Parathyroid adenoma (tissue), 2 donors: ENCODE measurements around the gene SASH1.
"Not testable (repeated sequence)": the region's sequence is repeated elsewhere in the genome, so short reads cannot be mapped to it uniquely, and the experiment has no call there.

ENCODE experiments used
- H2AFZ ChIP-seq: fragments of 300-600 bp; sonication (generic); one replicate; pipeline ENCODE4 v1.7.0; 2017; ENCODE audit warnings: antibody characterized with exemption, mild to moderate bottlenecking
- H3K27ac ChIP-seq: fragments of 300-600 bp; sonication (generic); one replicate; pipeline ENCODE4 v1.7.0; 2017
- H3K27me3 ChIP-seq: fragments of 300-600 bp; sonication (generic); one replicate; pipeline ENCODE4 v1.7.0; 2017; ENCODE audit warnings: low read length; ENCODE audit not compliant: control insufficient read depth, insufficient read depth
- H3K36me3 ChIP-seq: fragments of 300-600 bp; sonication (generic); one replicate; pipeline ENCODE4 v1.7.0; 2017; ENCODE audit warnings: low read length; ENCODE audit not compliant: control insufficient read depth, insufficient read depth
- H3K4me1 ChIP-seq: fragments of 300-600 bp; sonication (generic); one replicate; pipeline ENCODE4 v1.7.0; 2017; ENCODE audit warnings: control low read depth
- H3K4me2 ChIP-seq: fragments of 300-600 bp; sonication (generic); one replicate; pipeline ENCODE4 v1.7.0; 2017; ENCODE audit warnings: low read length
- H3K4me3 ChIP-seq: fragments of 300-600 bp; sonication (generic); one replicate; pipeline ENCODE4 v1.7.0; 2017; ENCODE audit warnings: low read depth, low read length
- H3K79me2 ChIP-seq: fragments of 300-600 bp; sonication (generic); one replicate; pipeline ENCODE4 v1.7.0; 2017; ENCODE audit warnings: control low read depth
- H3K9ac ChIP-seq: fragments of 300-600 bp; sonication (generic); one replicate; pipeline ENCODE4 v1.7.0; 2017; ENCODE audit warnings: mild to moderate bottlenecking
- H3K9me3 ChIP-seq: fragments of 300-600 bp; sonication (generic); one replicate; pipeline ENCODE4 v1.7.0; 2017; ENCODE audit warnings: low read length; ENCODE audit not compliant: control insufficient read depth
- TF ChIP-seq, protein P1 (sequence below): fragments of 300-600 bp; sonication (generic); IDR thresholded peaks from one replicate; pipeline ENCODE4 v1.7.0; 2017; ENCODE audit warnings: antibody characterized with exemption, mild to moderate bottlenecking
- donor health status: primary hyperparathyroidism.

The SASH1 gene

DNA sequence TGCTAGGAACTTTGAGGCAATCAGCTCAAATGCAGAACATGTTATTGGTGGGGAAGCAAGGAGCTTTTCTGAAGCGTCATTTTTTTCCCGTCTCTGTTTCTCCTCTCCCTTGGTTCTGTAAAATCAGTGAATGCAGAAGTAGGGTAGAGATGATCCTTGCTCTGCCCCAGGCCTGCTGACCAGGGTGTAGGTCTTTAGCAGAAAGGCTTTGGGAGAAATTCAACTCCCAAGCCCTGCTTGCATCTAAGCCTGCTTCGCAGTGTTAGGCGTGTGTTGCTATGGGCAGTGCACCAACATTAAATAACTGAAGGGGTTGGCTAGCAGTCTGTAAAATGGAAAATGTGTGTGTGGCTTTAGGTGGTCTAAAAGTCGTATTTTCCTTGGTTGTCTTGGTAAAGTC is 45.9 kb downstream of the SASH1 start:
- H2AFZ ChIP-seq, result no peak overlapping the region
- H3K36me3 ChIP-seq, result no peaks in the 10 kb centered on the region
- H3K4me1 ChIP-seq, result no peaks in the 10 kb centered on the region
- H3K4me2 ChIP-seq, result no peak overlapping the region
- no peak overlapping the region for H3K4me3 ChIP-seq
- TF ChIP-seq, protein P1, sequence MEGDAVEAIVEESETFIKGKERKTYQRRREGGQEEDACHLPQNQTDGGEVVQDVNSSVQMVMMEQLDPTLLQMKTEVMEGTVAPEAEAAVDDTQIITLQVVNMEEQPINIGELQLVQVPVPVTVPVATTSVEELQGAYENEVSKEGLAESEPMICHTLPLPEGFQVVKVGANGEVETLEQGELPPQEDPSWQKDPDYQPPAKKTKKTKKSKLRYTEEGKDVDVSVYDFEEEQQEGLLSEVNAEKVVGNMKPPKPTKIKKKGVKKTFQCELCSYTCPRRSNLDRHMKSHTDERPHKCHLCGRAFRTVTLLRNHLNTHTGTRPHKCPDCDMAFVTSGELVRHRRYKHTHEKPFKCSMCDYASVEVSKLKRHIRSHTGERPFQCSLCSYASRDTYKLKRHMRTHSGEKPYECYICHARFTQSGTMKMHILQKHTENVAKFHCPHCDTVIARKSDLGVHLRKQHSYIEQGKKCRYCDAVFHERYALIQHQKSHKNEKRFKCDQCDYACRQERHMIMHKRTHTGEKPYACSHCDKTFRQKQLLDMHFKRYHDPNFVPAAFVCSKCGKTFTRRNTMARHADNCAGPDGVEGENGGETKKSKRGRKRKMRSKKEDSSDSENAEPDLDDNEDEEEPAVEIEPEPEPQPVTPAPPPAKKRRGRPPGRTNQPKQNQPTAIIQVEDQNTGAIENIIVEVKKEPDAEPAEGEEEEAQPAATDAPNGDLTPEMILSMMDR, result no peak
- no peak overlapping the region for H3K9ac ChIP-seq
- H3K27ac ChIP-seq, result no peak overlapping the region
- H3K79me2 ChIP-seq, result no peaks in the 10 kb centered on the region
- no peaks in the 10 kb centered on the region for H3K9me3 ChIP-seq
- H3K27me3 ChIP-seq, result no peaks in the 10 kb centered on the region

DNA sequence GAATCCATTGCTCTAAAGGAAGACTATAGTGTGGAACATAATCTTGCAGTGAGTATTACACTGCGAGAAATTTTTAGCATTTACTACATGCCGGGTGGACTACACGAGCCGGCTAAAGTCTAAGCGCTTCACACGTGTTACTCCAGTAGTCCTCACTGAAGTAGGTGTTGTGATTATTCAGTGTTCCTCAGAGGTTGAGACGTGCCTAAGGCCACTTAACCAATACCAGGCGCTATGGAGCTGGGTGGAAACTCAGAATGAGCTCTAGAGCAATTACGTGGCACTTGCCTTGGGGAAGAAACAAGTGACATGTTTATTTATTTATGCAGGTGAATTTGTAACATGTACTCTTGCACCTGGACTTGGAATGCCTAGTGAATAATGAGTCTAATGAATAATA is 46.4 kb downstream of the SASH1 start:
- H2AFZ ChIP-seq, result no peak overlapping the region
- H3K9ac ChIP-seq, result no peak overlapping the region
- no peak overlapping the region for H3K27ac ChIP-seq

DNA sequence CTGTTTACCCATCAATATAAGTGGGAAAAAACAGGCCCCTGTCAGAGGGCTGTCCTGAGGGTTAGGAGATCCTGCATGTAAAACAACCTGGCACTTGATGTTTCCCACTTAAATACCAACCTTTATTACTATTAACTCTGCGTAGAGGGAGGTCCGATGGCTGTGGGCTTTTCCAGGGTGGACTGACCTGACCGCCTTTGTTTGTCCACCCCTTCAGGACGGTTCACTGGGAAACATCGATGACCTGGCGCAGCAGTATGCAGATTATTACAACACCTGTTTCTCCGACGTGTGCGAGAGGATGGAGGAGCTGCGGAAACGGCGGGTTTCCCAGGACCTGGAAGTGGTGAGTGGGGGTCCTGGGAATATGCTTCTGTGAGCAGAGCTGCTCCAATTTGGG is 47.3 kb downstream of the SASH1 start:
- H2AFZ ChIP-seq, result no peak overlapping the region
- H3K79me2 ChIP-seq, result no peaks in the 10 kb centered on the region
- H3K4me2 ChIP-seq, result no peak overlapping the region
- no peak overlapping the region for H3K9ac ChIP-seq
- H3K27me3 ChIP-seq, result no peaks in the 10 kb centered on the region
- no peak overlapping the region for H3K27ac ChIP-seq
- TF ChIP-seq, protein P1, result no peak
- no peaks in the 10 kb centered on the region for H3K9me3 ChIP-seq
- no peaks in the 10 kb centered on the region for H3K4me1 ChIP-seq
- no peaks in the 10 kb centered on the region for H3K36me3 ChIP-seq
- no peak overlapping the region for H3K4me3 ChIP-seq

More for the DNA sequence above, 46.4 kb downstream of the SASH1 start:
- no peak overlapping the region for H3K4me3 ChIP-seq
- H3K27me3 ChIP-seq, result no peaks in the 10 kb centered on the region
- H3K36me3 ChIP-seq, result no peaks in the 10 kb centered on the region
- no peak overlapping the region for H3K4me2 ChIP-seq
- TF ChIP-seq, protein P1, result no peak
- H3K4me1 ChIP-seq, result no peaks in the 10 kb centered on the region
- H3K79me2 ChIP-seq, result no peaks in the 10 kb centered on the region
- no peaks in the 10 kb centered on the region for H3K9me3 ChIP-seq

DNA sequence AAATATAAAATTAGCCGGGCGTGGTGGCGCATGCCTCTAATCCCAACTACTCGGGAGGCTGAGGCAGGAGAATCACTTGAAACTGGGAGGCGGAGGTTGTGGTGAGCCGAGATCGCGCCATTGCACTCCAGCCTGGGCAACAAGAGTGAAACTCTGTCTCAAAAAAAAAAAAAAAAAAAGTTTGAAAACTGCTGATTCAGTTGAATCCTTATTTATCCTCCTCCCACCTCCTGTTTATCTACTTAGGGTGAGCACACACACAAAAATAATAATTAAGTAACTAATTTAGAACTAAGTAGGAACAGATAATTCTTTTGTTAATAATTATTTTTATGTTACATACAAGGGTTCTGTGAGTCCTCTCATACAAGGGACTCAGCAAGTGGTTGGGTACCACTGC is 49.5 kb downstream of the SASH1 start:
- H3K9me3 ChIP-seq, H3K27ac ChIP-seq, H3K4me1 ChIP-seq: not testable (repeated sequence)

DNA sequence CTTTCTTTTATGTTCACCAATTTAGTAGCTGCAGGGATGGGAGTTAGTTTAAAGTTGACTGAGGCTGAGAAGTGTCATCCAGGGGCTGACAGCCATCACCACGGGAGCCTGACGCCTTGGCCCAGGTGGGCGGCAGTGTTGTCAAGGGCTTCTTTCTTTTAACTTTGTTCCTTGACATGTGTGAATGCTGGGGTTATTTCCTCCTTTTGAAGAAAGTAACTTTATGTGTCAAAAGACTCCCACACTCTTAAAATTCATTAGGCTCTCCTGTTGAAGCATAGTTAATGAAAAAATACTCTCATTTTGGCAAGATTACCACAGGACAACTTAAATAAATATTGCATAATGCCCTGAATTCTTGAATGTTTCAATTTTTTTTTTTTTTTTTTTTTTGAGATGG is 50.0 kb downstream of the SASH1 start:
- H3K9ac ChIP-seq, result no peak overlapping the region
- TF ChIP-seq, protein P1, result no peak
- no peak overlapping the region for H3K27ac ChIP-seq
- H2AFZ ChIP-seq, result no peak overlapping the region
- no peaks in the 10 kb centered on the region for H3K9me3 ChIP-seq
- no peak overlapping the region for H3K4me3 ChIP-seq
- no peak overlapping the region for H3K4me2 ChIP-seq
- H3K27me3 ChIP-seq, result no peaks in the 10 kb centered on the region
- no peaks in the 10 kb centered on the region for H3K4me1 ChIP-seq
- no peaks in the 10 kb centered on the region for H3K79me2 ChIP-seq
- H3K36me3 ChIP-seq, result no peaks in the 10 kb centered on the region

More for the DNA sequence above, 49.5 kb downstream of the SASH1 start:
- H3K9ac ChIP-seq, H3K79me2 ChIP-seq, H3K4me3 ChIP-seq, H3K36me3 ChIP-seq, H3K4me2 ChIP-seq, H3K27me3 ChIP-seq, H2AFZ ChIP-seq: not testable (repeated sequence)
